ENCODE data around the gene LMCD1. TPM values are rescaled to one million over a fixed set of nuclear protein-coding genes. Genes with fewer than 3 reads are reported as not detected.

Gene LMCD1
- total and polyA plus RNA-seq, 8 donors: 14.0 to 39.4 (median 17.4) TPM

DNA sequence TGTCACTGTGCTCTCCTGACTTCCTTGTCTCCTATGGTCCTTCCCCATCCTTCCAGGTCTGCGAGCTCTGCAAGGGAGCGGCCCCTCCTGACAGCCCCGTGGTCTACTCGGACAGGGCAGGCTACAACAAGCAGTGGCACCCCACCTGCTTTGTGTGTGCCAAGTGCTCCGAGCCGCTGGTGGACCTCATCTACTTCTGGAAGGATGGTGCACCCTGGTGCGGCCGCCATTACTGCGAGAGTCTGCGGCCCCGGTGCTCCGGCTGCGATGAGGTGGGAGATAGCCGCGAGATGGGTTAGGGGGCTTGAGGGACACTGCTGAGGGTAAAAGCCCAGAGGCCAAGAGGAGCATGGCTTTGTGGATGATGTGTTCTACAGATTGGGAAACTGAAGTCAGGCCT is 63.8 kb downstream of the LMCD1 start:
- TF ChIP-seq, protein P1, sequence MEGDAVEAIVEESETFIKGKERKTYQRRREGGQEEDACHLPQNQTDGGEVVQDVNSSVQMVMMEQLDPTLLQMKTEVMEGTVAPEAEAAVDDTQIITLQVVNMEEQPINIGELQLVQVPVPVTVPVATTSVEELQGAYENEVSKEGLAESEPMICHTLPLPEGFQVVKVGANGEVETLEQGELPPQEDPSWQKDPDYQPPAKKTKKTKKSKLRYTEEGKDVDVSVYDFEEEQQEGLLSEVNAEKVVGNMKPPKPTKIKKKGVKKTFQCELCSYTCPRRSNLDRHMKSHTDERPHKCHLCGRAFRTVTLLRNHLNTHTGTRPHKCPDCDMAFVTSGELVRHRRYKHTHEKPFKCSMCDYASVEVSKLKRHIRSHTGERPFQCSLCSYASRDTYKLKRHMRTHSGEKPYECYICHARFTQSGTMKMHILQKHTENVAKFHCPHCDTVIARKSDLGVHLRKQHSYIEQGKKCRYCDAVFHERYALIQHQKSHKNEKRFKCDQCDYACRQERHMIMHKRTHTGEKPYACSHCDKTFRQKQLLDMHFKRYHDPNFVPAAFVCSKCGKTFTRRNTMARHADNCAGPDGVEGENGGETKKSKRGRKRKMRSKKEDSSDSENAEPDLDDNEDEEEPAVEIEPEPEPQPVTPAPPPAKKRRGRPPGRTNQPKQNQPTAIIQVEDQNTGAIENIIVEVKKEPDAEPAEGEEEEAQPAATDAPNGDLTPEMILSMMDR (IDR thresholded peaks at IDR 0.05): no peak
- H3K9me3 ChIP-seq: no peaks in the 10 kb centered on the region
- ATAC-seq (no peak), FAIRE-seq (no peak), DNase-seq (no peak)
- no peak overlapping the region for H3K4me3 ChIP-seq
- H3K36me3 ChIP-seq: peaks cover 0 to 17% (median 3%) of the 10 kb centered on the region in 3 donors
- H3K27ac ChIP-seq: no peak overlapping the region
- 98% methylated on average over 15 of the region's 15 CpGs for WGBS, 2 donors
- intact Hi-C loops (cut with DNase I): no loop called here
- no peaks in the 10 kb centered on the region for H3K4me1 ChIP-seq
- H3K27me3 ChIP-seq: no peaks in the 10 kb centered on the region

DNA sequence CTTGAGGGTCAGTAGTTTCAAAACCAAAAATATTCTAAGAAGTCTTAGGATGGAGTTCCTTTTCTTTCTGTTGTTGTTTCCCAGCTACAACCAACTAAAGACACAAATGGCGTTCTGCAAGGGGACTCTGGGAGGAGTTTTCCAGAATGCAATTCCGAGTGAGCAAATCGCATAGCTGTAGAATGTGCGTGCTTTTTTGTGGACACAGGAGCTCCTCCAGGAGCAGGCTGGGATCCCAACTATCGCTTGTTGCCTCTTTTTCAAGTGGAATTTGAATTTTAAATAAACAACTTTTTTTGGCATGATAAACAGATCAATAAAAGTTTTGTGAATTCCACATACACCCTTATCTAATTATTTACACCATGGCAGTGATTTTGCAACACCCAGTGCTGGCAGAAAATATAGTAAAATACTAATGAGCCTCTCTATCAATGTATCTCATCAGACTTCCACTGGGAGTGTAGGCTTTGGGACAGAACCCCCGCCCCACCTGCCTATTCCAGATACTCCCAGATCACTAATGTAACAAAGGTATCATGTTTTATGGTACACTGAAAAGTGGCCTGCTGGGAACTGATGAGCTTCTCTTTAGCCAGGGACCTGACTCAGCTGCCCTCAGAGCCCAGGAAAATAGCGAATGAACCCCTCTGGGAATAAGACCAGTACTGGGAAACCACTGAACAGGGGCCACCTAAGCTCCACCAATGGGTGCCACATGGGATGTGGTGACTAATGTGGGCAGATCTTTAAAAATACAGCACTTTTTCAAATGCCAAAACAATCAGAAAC is 66.4 kb downstream of the LMCD1 start:
- intact Hi-C loops (cut with DNase I): no loop called here
- no peak for DNase-seq

DNA sequence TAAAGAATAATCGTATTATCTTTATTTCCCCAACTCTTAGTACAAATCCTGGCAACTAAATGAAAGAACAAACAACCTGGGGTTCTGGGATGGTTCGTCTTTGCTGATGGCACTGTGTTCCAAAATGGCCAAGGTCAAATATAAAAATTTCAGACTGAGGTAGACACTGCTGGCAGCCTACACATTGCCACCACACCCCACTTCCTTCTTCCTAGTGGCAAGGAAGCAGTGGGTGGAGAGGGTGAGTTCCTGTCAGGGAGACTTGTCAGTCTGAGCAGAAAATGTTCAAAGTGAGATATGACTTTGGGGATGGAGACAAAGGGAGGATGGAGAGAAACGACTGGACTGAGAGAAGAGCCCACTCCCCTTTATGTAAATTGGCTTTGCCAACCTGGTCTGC is 69.6 kb downstream of the LMCD1 start:
- peaks cover 0 to 5% (median 3%) of the 10 kb centered on the region in 3 donors for H3K36me3 ChIP-seq
- no peak overlapping the region for H3K27ac ChIP-seq
- ATAC-seq (no peak), DNase-seq (no peak), FAIRE-seq (no peak)
- H3K4me1 ChIP-seq: no peaks in the 10 kb centered on the region
- no peaks in the 10 kb centered on the region for H3K27me3 ChIP-seq
- WGBS, 2 donors: 33 to 59% methylated on average over 2 to 3 of the region's 3 CpGs
- TF ChIP-seq, protein P1 (IDR thresholded peaks at IDR 0.05): no peak
- intact Hi-C loops (cut with DNase I): no loop called here
- H3K9me3 ChIP-seq: no peaks in the 10 kb centered on the region
- no peak overlapping the region for H3K4me3 ChIP-seq

More for the DNA sequence above, 66.4 kb downstream of the LMCD1 start:
- H3K4me1 ChIP-seq: no peaks in the 10 kb centered on the region
- TF ChIP-seq, protein P1 (IDR thresholded peaks at IDR 0.05): no peak
- H3K4me3 ChIP-seq: no peak overlapping the region
- no peaks in the 10 kb centered on the region for H3K27me3 ChIP-seq
- H3K9me3 ChIP-seq: no peaks in the 10 kb centered on the region
- H3K27ac ChIP-seq: no peak overlapping the region
- peaks cover 0 to 17% (median 3%) of the 10 kb centered on the region in 3 donors for H3K36me3 ChIP-seq
- ATAC-seq: peak in 1 of 4 donors; percentile 25
- FAIRE-seq: no peak
- 67 to 75% methylated on average over 7 of the region's 7 CpGs for WGBS, 2 donors

- Histone ChIP-seq H3K4me1 (no peaks in the 10 kb centered on the region), H3K9me3 (no peaks in the 10 kb centered on the region), H3K36me3 (no peaks in the 10 kb centered on the region), H3K27ac (no peak overlapping the region), H3K27me3 (no peaks in the 10 kb centered on the region), H3K4me3 (no peak overlapping the region)
- WGBS, 2 donors: 76 to 86% methylated on average over 4 of the region's 4 CpGs
- ATAC-seq (no peak), FAIRE-seq (no peak), DNase-seq (no peak)
- TF ChIP-seq, protein P1 (IDR thresholded peaks at IDR 0.05): no peak
- intact Hi-C loops (cut with DNase I): no loop called here
These were observed 71.8 kb downstream of the LMCD1 start for GRCh38 chr3:8573342-8573926.

Measured in pancreas (tissue), 10 donors.